Mucosa of descending colon (tissue), 3 donors: ENCODE data around the gene RAB30. TPM values are rescaled to one million over a fixed set of nuclear protein-coding genes. Genes with fewer than 3 reads are reported as not detected.
"Not testable (repeated sequence)": the region's sequence is repeated elsewhere in the genome, so short reads cannot be mapped to it uniquely, and the experiment has no call there.

Experiments used
- ATAC-seq: fragments of 200-7000 bp; cut with Tn5 transposase; one replicate; pipeline ENCODE4 v1.9.1; 2020; ENCODE audit warnings: mild to moderate bottlenecking, moderate library complexity
- DNase-seq, 3 donors: peaks; one replicate each; pipeline ENCODE4 v3.0.0-alpha.2; 2020
- H3K36me3 ChIP-seq: fragments of 200-600 bp; one replicate; pipeline ENCODE4 v1.8.0; 2021; ENCODE audit warnings: low read depth, mild to moderate bottlenecking
- H3K4me1 ChIP-seq: fragments of 200-600 bp; one replicate; pipeline ENCODE4 v1.8.0; 2021; ENCODE audit warnings: low read depth, mild to moderate bottlenecking
- H3K4me3 ChIP-seq: fragments of 200-600 bp; one replicate; pipeline ENCODE4 v1.8.0; 2021; ENCODE audit warnings: mild to moderate bottlenecking
- H3K9me3 ChIP-seq: fragments of 200-600 bp; one replicate; pipeline ENCODE4 v1.8.0; 2021; ENCODE audit warnings: mild to moderate bottlenecking
- CTCF ChIP-seq: fragments of 200-600 bp; IDR thresholded peaks from one replicate; pipeline ENCODE4 v1.8.0; 2022; ENCODE audit warnings: antibody characterized with exemption, mild to moderate bottlenecking
- intact Hi-C, 2 donors: fragments of 100-400 bp; cut with DNase I in 1 of 2; cut with micrococcal nuclease in 1 of 2; formaldehyde crosslinking; loops; one replicate each; pipeline versions ENCODE4 v1.11.0 to v1.11.1; 2022; cut with DNase I, micrococcal nuclease
- total RNA-seq, 3 donors: library from RNA; stranded (reverse); fragmentation: NEBNext Ultra II Directional in 2 of 3; extraction: Animal tissue kit (Norgen Biotek cat#: 25700) in 2 of 3; gene quantifications; one replicate each; pipeline versions ENCODE4 v1.2.1 to v1.2.4, GENCODE V29; 2021 to 2023
- donor health status: DM: no; HTN: no; CAD: no; lungs with moderate emphysema.
- donor health status: DM: no; HTN: no; CAD: no.
- donor health status: DM: no; HTN: yes; CAD: no.

The RAB30 gene
- total RNA-seq, 3 donors from 2014 or later = 16.2 to 30.7 (median 19.1) TPM

GRCh38 chr11:82969811-82970210, 101.9 kb downstream of the RAB30 start:
- no peak for TF ChIP-seq CTCF
- no peak for DNase-seq
- intact Hi-C loops = no loop called here
- no peaks in the 10 kb centered on the region for H3K4me1 ChIP-seq
- no peaks in the 10 kb centered on the region for H3K36me3 ChIP-seq
- no peaks in the 10 kb centered on the region for H3K9me3 ChIP-seq
- ATAC-seq = peak; percentile 48
- no peak overlapping the region for H3K4me3 ChIP-seq

GRCh38 chr11:82967381-82967780, 104.3 kb downstream of the RAB30 start:
- no peak for DNase-seq
- intact Hi-C loops = no loop called here
- H3K9me3 ChIP-seq = no peaks in the 10 kb centered on the region
- no peaks in the 10 kb centered on the region for H3K36me3 ChIP-seq
- no peak for TF ChIP-seq CTCF
- H3K4me1 ChIP-seq = no peaks in the 10 kb centered on the region
- H3K4me3 ChIP-seq = no peak overlapping the region
- ATAC-seq = no peak

GRCh38 chr11:82962021-82962420, 109.7 kb downstream of the RAB30 start:
- H3K36me3 ChIP-seq, H3K9me3 ChIP-seq, H3K4me3 ChIP-seq, H3K4me1 ChIP-seq, DNase-seq, ATAC-seq, intact Hi-C loops: not testable (repeated sequence)

GRCh38 chr11:82960779-82961143, 110.9 kb downstream of the RAB30 start:
- H3K36me3 ChIP-seq = no peaks in the 10 kb centered on the region
- TF ChIP-seq CTCF = no peak
- no peak for ATAC-seq
- DNase-seq = no peak
- no peaks in the 10 kb centered on the region for H3K4me1 ChIP-seq
- H3K4me3 ChIP-seq = no peak overlapping the region
- no peaks in the 10 kb centered on the region for H3K9me3 ChIP-seq
- intact Hi-C loops = no loop called here

GRCh38 chr11:82959987-82960778, 111.5 kb downstream of the RAB30 start:
- ATAC-seq = peak; percentile 83
- TF ChIP-seq CTCF = no peak
- Histone ChIP-seq H3K9me3 (no peaks in the 10 kb centered on the region), H3K4me1 (no peaks in the 10 kb centered on the region), H3K4me3 (no peak overlapping the region), H3K36me3 (no peaks in the 10 kb centered on the region)
- DNase-seq = no peak
- intact Hi-C loops = no loop called here

- peak; percentile 26 for ATAC-seq
- H3K9me3 ChIP-seq, H3K4me3 ChIP-seq, intact Hi-C loops, H3K4me1 ChIP-seq, H3K36me3 ChIP-seq: not testable (repeated sequence)
- peak; percentile 61 to 89 (median 66) for DNase-seq
Observed at GRCh38 chr11:82955736-82956453, 115.8 kb downstream of the RAB30 start.

- H3K4me3 ChIP-seq, ATAC-seq, H3K9me3 ChIP-seq, H3K4me1 ChIP-seq, intact Hi-C loops, H3K36me3 ChIP-seq, DNase-seq: not testable (repeated sequence)
Observed at GRCh38 chr11:82950502-82950901, 121.2 kb downstream of the RAB30 start.
